GM12878 (cell line): Measurements from ENCODE around the gene LSM7.

ENCODE experiments used
- CTCF ChIP-seq, 3 experiments: IDR thresholded peaks in 2 of 3; conservative IDR thresholded peaks in 1 of 3; 2 replicates each; pipeline ENCODE4 v1.5.1; 2011; ENCODE audit warnings: low read depth in 3 of 3, low read length in 3 of 3, mild to moderate bottlenecking in 3 of 3, control low read depth in 2 of 3, moderate library complexity in 2 of 3, inconsistent platforms in 1 of 3, mixed read lengths in 1 of 3; ENCODE audit not compliant: control insufficient read depth in 2 of 3, insufficient read depth in 1 of 3; ENCODE audit errors: extremely low read depth in 1 of 3
- NR2C1 ChIP-seq: fragments of 450-650 bp; IDR thresholded peaks from 2 replicates; pipeline ENCODE4 v1.6.1; 2017; ENCODE audit warnings: antibody characterized with exemption, mild to moderate bottlenecking, moderate library complexity
- POLR2A ChIP-seq: IDR thresholded peaks from 2 replicates; pipeline ENCODE4 v1.6.1; 2011; ENCODE audit warnings: low read depth, mild to moderate bottlenecking, low read length
- ZNF384 ChIP-seq: IDR thresholded peaks from 2 replicates; pipeline ENCODE4 v1.6.1; 2012; ENCODE audit warnings: low read depth, mild to moderate bottlenecking, low read length, improper control_type of control experiment, borderline replicate concordance

DNA sequence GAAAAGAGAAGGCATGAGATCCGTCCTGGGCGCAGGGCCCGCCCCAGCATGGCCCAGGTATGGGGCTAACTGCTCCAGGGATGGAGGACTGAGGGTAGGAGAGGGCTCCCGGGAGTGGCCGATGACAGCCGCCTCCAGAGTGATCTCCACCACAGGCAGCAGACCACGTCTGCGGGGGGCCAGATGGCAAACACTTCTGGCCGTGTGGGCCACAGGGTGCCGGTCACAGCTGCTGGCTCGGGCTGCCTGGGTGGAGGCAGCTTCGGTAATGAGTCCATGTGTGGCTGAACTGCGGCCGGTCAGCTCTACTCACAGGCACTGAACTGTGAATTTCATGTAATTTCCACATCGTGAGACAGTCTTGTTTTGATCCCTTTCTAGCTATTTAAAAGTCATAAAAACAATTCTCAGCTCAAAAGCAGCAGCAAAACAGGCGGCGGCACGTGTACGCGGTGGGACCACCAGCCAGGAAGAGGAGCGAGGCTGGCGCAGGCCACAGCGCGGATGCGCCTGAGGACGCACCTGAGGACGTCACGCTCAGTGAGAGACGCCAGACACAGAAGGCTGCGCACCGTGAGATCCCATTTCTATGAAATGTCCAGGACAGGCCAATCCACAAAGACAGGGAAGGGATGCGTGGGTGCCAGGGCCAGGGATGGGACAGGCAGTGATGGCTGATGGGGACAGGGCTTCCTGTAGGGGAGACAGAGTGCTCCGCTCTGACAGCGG lies 4.0 kb downstream of the LSM7 start:
- no peak for TF ChIP-seq ZNF384
- TF ChIP-seq NR2C1, result no peak
- no peak; the same call in 1 of the 2 replicates for TF ChIP-seq POLR2A
- no peak for TF ChIP-seq CTCF (IDR thresholded peaks at IDR 0.05 in 2 of 3, conservative IDR thresholded peaks at IDR 0.05 in 1 of 3; ENCODE audit: control insufficient read depth in 2 of 3, extremely low read depth in 1 of 3, insufficient read depth in 1 of 3, low read depth in 3 of 3, low read length in 3 of 3)
